K562 (cell line): Measurements from ENCODE around the gene SCAMP3. TPM values are rescaled to one million over a fixed set of nuclear protein-coding genes. Genes with fewer than 3 reads are reported as not detected.

ENCODE experiments used
- ASH1L ChIP-seq: fragments of 450-650 bp; IDR thresholded peaks from 2 replicates; pipeline ENCODE4 v1.6.1; 2018; ENCODE audit warnings: borderline replicate concordance, mild to moderate bottlenecking, low read depth; ENCODE audit not compliant: partially characterized antibody
- CEBPB ChIP-seq: fragments of 450-650 bp; IDR thresholded peaks from 2 replicates; pipeline ENCODE4 v1.6.1; 2016; ENCODE audit warnings: missing genetic modification characterization, missing compliant biosample characterization
- COPS2 ChIP-seq: fragments of 450-650 bp; conservative IDR thresholded peaks from 2 replicates; pipeline ENCODE4 v1.6.1; 2016; ENCODE audit warnings: mild to moderate bottlenecking, moderate library complexity
- EHMT2 ChIP-seq: fragments of 450-650 bp; IDR thresholded peaks from 2 replicates; pipeline ENCODE4 v1.6.1; 2018; ENCODE audit warnings: antibody characterized with exemption
- HMG20A ChIP-seq: fragments of 450-650 bp; formaldehyde crosslinking; conservative IDR thresholded peaks from 2 replicates; pipeline ENCODE4 v1.4.0; 2020; ENCODE audit warnings: mild to moderate bottlenecking, mixed read lengths
- HOXB6 ChIP-seq: fragments of 250-450 bp; sonication (Bioruptor Pico); IDR thresholded peaks from 2 replicates; pipeline ENCODE4 v1.5.1; 2022; ENCODE audit warnings: mild to moderate bottlenecking, borderline replicate concordance
- KDM1A ChIP-seq, 2 experiments: fragments of 450-650 bp; IDR thresholded peaks; 2 replicates each; pipeline ENCODE4 v1.6.1; 2016; ENCODE audit warnings: mild to moderate bottlenecking in 2 of 2
- NCOA1 ChIP-seq: fragments of 450-650 bp; IDR thresholded peaks from 2 replicates; pipeline ENCODE4 v1.6.1; 2016; ENCODE audit warnings: low read depth
- NCOA6 ChIP-seq: fragments of 450-650 bp; IDR thresholded peaks from 2 replicates; pipeline ENCODE4 v1.6.1; 2017; ENCODE audit warnings: mild to moderate bottlenecking
- NFE2 ChIP-seq: IDR thresholded peaks from 2 replicates; pipeline ENCODE4 v1.6.1; 2014; ENCODE audit warnings: antibody characterized with exemption, low read depth
- NR0B1 ChIP-seq: fragments of 450-650 bp; IDR thresholded peaks from one replicate; pipeline ENCODE4 v1.6.1; 2018; ENCODE audit warnings: mild to moderate bottlenecking, moderate library complexity; ENCODE audit not compliant: partially characterized antibody
- PML ChIP-seq: IDR thresholded peaks from 2 replicates; pipeline ENCODE4 v1.6.1; 2012; ENCODE audit warnings: low read length, inconsistent platforms
- POLR2H ChIP-seq: IDR thresholded peaks from 2 replicates; pipeline ENCODE4 v1.6.1; 2016; ENCODE audit warnings: missing genetic modification characterization, low read depth, mild to moderate bottlenecking, control low read depth, missing compliant biosample characterization, moderate library complexity
- PRMT5 ChIP-seq: sonication (generic); formaldehyde crosslinking; IDR thresholded peaks from 2 replicates; pipeline ENCODE4 v1.5.0; 2020; ENCODE audit warnings: missing genetic modification reagents
- PRPF4 ChIP-seq: fragments of 200-400 bp; formaldehyde crosslinking; IDR thresholded peaks from one replicate; pipeline ENCODE4 v1.6.1; 2017; ENCODE audit warnings: low read length, low read depth, mild to moderate bottlenecking; ENCODE audit not compliant: insufficient read depth, poor library complexity, severe bottlenecking
- SMAD2 ChIP-seq: fragments of 150-350 bp; IDR thresholded peaks from 2 replicates; pipeline ENCODE4 v1.6.1; 2014; ENCODE audit warnings: low read depth, mild to moderate bottlenecking, low read length
- STAT5B ChIP-seq: fragments of 250-450 bp; sonication (Bioruptor Pico); IDR thresholded peaks from 2 replicates; pipeline ENCODE4 v1.8.0; 2021; ENCODE audit warnings: mild to moderate bottlenecking, inconsistent platforms
- THAP7 ChIP-seq: fragments of 250-450 bp; sonication (Bioruptor Pico); IDR thresholded peaks from 2 replicates; pipeline ENCODE4 v1.5.0; 2021
- ZBTB17 ChIP-seq: fragments of 450-650 bp; formaldehyde crosslinking; IDR thresholded peaks from 2 replicates; pipeline ENCODE4 v1.4.0; 2020; ENCODE audit warnings: mild to moderate bottlenecking
- ZBTB26 ChIP-seq: fragments of 450-650 bp; formaldehyde crosslinking; IDR thresholded peaks from 2 replicates; pipeline ENCODE4 v1.4.0; 2022; ENCODE audit warnings: missing genetic modification characterization
- ZNF165 ChIP-seq: fragments of 250-450 bp; sonication (Bioruptor Pico); IDR thresholded peaks from 2 replicates; pipeline ENCODE4 v1.4.0; 2020; ENCODE audit warnings: borderline replicate concordance
- ZNF316 ChIP-seq: fragments of 450-650 bp; IDR thresholded peaks from 2 replicates; pipeline ENCODE4 v1.6.1; 2016
- ZNF398 ChIP-seq: fragments of 250-450 bp; sonication (Bioruptor Pico); IDR thresholded peaks from 2 replicates; pipeline ENCODE4 v1.8.0; 2021; ENCODE audit warnings: moderate library complexity, mild to moderate bottlenecking, inconsistent platforms
- ZNF431 ChIP-seq: sonication (generic); formaldehyde crosslinking; IDR thresholded peaks from 2 replicates; pipeline ENCODE4 v1.8.0; 2022; ENCODE audit warnings: mild to moderate bottlenecking, missing genetic modification reagents
- ZNF511 ChIP-seq: sonication (generic); formaldehyde crosslinking; IDR thresholded peaks from 2 replicates; pipeline ENCODE4 v1.8.0; 2022; ENCODE audit warnings: mild to moderate bottlenecking, missing genetic modification reagents
- polyA plus RNA-seq, 8 experiments: library from polyadenylated mRNA; depleted of rRNA in 4 of 8; stranded (reverse) in 5 of 8; unstranded in 3 of 8; fragments of >200 nt; fragmentation: Nextera tagmentation in 2 of 8; fragmentation: Illumina TruSeq in 1 of 8; extraction: Ambion mirVana in 2 of 8; extraction: Trizol in 1 of 8; gene quantifications; 2 replicates each; pipeline versions ENCODE4 v1.2.1 to v1.2.3, GENCODE V29; 2011 to 2014; ENCODE audit warnings: inconsistent platforms in 1 of 8, missing spikeins in 1 of 8
- total RNA-seq, 7 experiments: library from RNA; depleted of rRNA in 6 of 7; stranded (reverse); fragments of >200 nt in 6 of 7; fragmentation: Illumina TruSeq in 2 of 7; extraction: Trizol in 2 of 7; gene quantifications; 2 replicates each; pipeline versions ENCODE4 v1.2.1 to v1.2.3, GENCODE V29; 2011 to 2021; ENCODE audit warnings: low replicate concordance in 1 of 7

SCAMP3 gene
- total and polyA plus RNA-seq, 9 of the 15 experiments (the other 6 are each of a cell fraction or from before 2014, with no cell fraction given): 14.2 to 131 (median 86.1) TPM

GRCh38 chr1:155277902-155278688 lies 15.9 kb upstream of the SCAMP3 start (continued):
- no peak for TF ChIP-seq POLR2H
- TF ChIP-seq PRMT5: peak; percentile 85; the same call in 1 of the 2 replicates
- no peak for TF ChIP-seq HMG20A (CRISPR knock-in tag)
- TF ChIP-seq ZNF431: no peak
- TF ChIP-seq KDM1A (IDR thresholded peaks at IDR 0.05): no peak
- TF ChIP-seq NFE2: no peak
- TF ChIP-seq STAT5B (CRISPR knock-in tag): no peak
- no peak for TF ChIP-seq PRPF4
- TF ChIP-seq ZBTB26: no peak
- peak; percentile 93 for TF ChIP-seq EHMT2
- TF ChIP-seq ASH1L: no peak
- no peak for TF ChIP-seq ZBTB17
- no peak for TF ChIP-seq CEBPB (tag)
- no peak for TF ChIP-seq ZNF165
- no peak for TF ChIP-seq THAP7
- no peak for TF ChIP-seq COPS2
- TF ChIP-seq SMAD2: no peak
- TF ChIP-seq ZNF511 (CRISPR knock-in tag): peak; percentile 59
- TF ChIP-seq NCOA6: no peak
- TF ChIP-seq PML: no peak
- no peak for TF ChIP-seq NR0B1
- no peak for TF ChIP-seq ZNF316
- TF ChIP-seq HOXB6: no peak
- no peak for TF ChIP-seq ZNF398 (CRISPR knock-in tag)
- TF ChIP-seq NCOA1: peak; percentile 55; the same call in 1 of the 2 replicates
